ENCODE data around the gene DTD2.

DNA sequence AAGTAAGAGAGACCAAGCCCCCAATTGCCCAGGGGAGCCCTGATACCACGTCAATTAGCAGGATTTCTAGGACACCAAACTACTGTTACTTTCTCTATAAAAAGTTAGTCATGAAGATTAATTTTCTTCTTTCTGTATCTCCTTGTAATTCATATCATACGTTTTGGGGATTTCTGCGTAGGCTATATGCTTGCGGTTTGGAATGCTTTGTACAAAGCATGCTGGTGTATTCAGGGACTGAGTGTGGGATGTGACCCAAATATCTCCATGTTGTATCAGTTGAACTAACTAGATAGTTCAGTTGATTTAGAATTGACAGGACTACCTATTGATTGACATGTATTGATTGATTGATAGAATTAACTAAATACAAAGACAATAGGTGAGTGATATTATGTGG, 22.9 kb upstream of the DTD2 start:
- TF ChIP-seq SNAI2 (CRISPR knock-in tag; IDR thresholded peaks at IDR 0.05) (no peak), BACH2 (CRISPR knock-in tag; IDR thresholded peaks at IDR 0.05; ENCODE audit: borderline replicate concordance) (no peak), ZFP3 (CRISPR knock-in tag; IDR thresholded peaks at IDR 0.05) (no peak), RARB (CRISPR knock-in tag; IDR thresholded peaks at IDR 0.05) (no peak), ARNTL (CRISPR knock-in tag; IDR thresholded peaks at IDR 0.05; ENCODE audit: borderline replicate concordance, low read depth) (no peak), ZNF565 (CRISPR knock-in tag; conservative IDR thresholded peaks at IDR 0.05; ENCODE audit: low read depth) (no peak), ZFP30 (CRISPR knock-in tag; IDR thresholded peaks at IDR 0.05) (no peak)
